CD8-positive, alpha-beta memory T cell (primary cell): Measurements from ENCODE around the gene TXNL4A. TPM values are rescaled to one million over a fixed set of nuclear protein-coding genes. Genes with fewer than 3 reads are reported as not detected.
A peak's percentile ranks its signal among the peaks of the same experiment; 100 is the strongest.

ENCODE experiments used
- CTCF ChIA-PET: fragments of 350-600 bp; sonication (Branson Sonifier 250); formaldehyde crosslinking; loops from one replicate; lab custom pipeline; 2021; ENCODE audit warnings: antibody characterized with exemption; lab: Charles Lee
- POLR2A ChIA-PET: fragments of 350-600 bp; sonication (Branson Sonifier 250); formaldehyde crosslinking; loops from one replicate; lab custom pipeline; 2021; ENCODE audit warnings: antibody characterized with exemption; lab: Charles Lee
- DNase-seq, 5 donors: peaks; one replicate each; pipeline versions ENCODE4 v3.0.0 to v3.0.0-alpha.2; 2020 to 2022; ENCODE audit warnings: mixed read lengths in 1 of 5
- H3K27ac ChIP-seq: one replicate; pipeline ENCODE4 v1.7.0; 2013; ENCODE audit warnings: low read depth, mild to moderate bottlenecking, low read length, moderate library complexity
- H3K27me3 ChIP-seq: 2 replicates; pipeline ENCODE4 v1.7.0; 2013; ENCODE audit warnings: low read length, mild to moderate bottlenecking; ENCODE audit not compliant: insufficient read depth, poor library complexity, severe bottlenecking
- H3K36me3 ChIP-seq: 2 replicates; pipeline ENCODE4 v1.7.0; 2013; ENCODE audit warnings: mild to moderate bottlenecking, low read length, moderate library complexity; ENCODE audit not compliant: insufficient read depth
- H3K4me1 ChIP-seq: 2 replicates; pipeline ENCODE4 v1.7.0; 2013; ENCODE audit warnings: mild to moderate bottlenecking, low read length, moderate library complexity; ENCODE audit not compliant: insufficient read depth
- H3K4me3 ChIP-seq: 2 replicates; pipeline ENCODE4 v1.7.0; 2013; ENCODE audit warnings: mild to moderate bottlenecking, low read length
- H3K9me3 ChIP-seq: 2 replicates; pipeline ENCODE4 v1.7.0; 2013; ENCODE audit warnings: mild to moderate bottlenecking, low read length
- H3K27ac Mint-ChIP-seq, 8 donors: one replicate each; pipeline ENCODE4 v1.8.0; 2020 to 2021; ENCODE audit warnings: mixed read lengths in 8 of 8, mild to moderate bottlenecking in 6 of 8, inconsistent platforms in 3 of 8, moderate library complexity in 3 of 8
- H3K27me3 Mint-ChIP-seq, 2 donors: one replicate each; pipeline ENCODE4 v1.8.0; 2020 to 2021; ENCODE audit warnings: mixed read lengths in 2 of 2, mild to moderate bottlenecking in 1 of 2, moderate library complexity in 1 of 2
- H3K36me3 Mint-ChIP-seq, 3 donors: one replicate each; pipeline ENCODE4 v1.8.0; 2020 to 2021; ENCODE audit warnings: mixed read lengths in 3 of 3, inconsistent platforms in 1 of 3, mild to moderate bottlenecking in 1 of 3
- H3K4me1 Mint-ChIP-seq, 3 donors: one replicate each; pipeline ENCODE4 v1.8.0; 2020 to 2021; ENCODE audit warnings: mixed read lengths in 3 of 3, inconsistent platforms in 1 of 3, mild to moderate bottlenecking in 1 of 3
- H3K4me3 Mint-ChIP-seq, 7 donors: one replicate each; pipeline ENCODE4 v1.8.0; 2020 to 2021; ENCODE audit warnings: mixed read lengths in 7 of 7, mild to moderate bottlenecking in 6 of 7, moderate library complexity in 4 of 7, inconsistent platforms in 2 of 7
- H3K9me3 Mint-ChIP-seq, 5 donors: one replicate each; pipeline ENCODE4 v1.8.0; 2020 to 2022; ENCODE audit warnings: mixed read lengths in 5 of 5, mild to moderate bottlenecking in 3 of 5, moderate library complexity in 2 of 5, inconsistent platforms in 1 of 5
- polyA plus RNA-seq: library from polyadenylated mRNA; unstranded; fragments of 300-500 nt; fragmentation: Illumina TruSeq; gene quantifications from one replicate; pipeline ENCODE4 v1.2.3, GENCODE V29; 2021
- total RNA-seq, 2 experiments: library from RNA; stranded (reverse); gene quantifications; one replicate each; pipeline ENCODE4 v1.2.3, GENCODE V29; 2021

The TXNL4A gene, protein sequence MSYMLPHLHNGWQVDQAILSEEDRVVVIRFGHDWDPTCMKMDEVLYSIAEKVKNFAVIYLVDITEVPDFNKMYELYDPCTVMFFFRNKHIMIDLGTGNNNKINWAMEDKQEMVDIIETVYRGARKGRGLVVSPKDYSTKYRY
- total RNA-seq (100 to 1,000 TPM; 198 to 202 TPM), polyA plus RNA-seq (260 TPM)

DNA sequence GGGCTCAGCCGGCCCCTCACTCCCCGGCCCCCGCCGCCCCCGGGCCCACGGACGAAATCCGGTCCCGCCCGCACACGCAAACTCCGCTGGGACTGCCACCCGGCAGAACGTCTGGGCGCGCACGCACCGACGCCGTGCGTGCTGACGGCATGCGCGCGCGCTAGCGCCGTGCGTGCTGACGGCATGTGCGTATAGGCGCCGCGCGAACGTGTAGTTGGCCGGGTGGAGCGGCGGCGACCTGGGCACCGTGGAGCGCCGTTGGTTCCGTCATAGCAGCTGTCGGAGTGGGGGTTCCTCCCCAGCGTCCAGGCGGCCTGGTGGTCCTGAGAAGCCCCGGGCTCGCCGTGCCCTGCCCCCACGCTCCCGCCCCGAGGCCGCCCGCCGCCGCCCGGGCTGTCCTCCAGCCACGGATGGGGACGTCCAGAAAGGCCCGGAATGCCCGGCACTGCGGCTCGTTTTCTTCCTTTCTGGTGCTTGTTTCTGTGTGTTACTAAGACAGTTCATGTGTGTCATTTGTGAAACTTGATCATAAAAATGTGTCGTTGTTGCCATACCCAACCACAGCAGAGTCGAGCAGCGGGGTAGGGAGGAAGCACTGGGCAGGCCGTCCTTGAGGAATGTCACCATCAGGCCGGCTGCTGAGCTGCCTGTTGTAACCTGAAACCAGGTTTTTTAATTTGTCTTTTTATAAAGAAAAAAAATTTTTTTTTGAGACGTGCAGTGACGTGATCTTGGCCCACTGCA, at the start of gene TXNL4A:
TXNL4A (minus strand) TSS at position 113 of the 744 bp plus-strand sequence. CDS start 171 bp downstream, outside the sequence.
- peaks cover 0 to 31% (median 2%) of the 10 kb centered on the region in 3 donors for H3K36me3 Mint-ChIP-seq
- ChIA-PET CTCF (interaction anchor here (1.4 kb wide), 1 partner anchor 46 kb away, joined by 3 read pairs; the partner anchor contains the start of gene RBFA), POLR2A (interaction anchor here (0.9 to 1.6 kb wide), 4 partner anchors 22 to 45 kb away, joined by 4 to 6 read pairs (median 6); partner anchors contain the start of genes RBFA and SLC66A2)
- Histone ChIP-seq H3K4me1 (peaks cover 39% of the 10 kb centered on the region), H3K4me3 (peak within 1 kb of the TSS; percentile 88), H3K36me3 (peaks cover 10% of the 10 kb centered on the region), H3K9me3 (no peaks in the 10 kb centered on the region), H3K27me3 (no peaks in the 10 kb centered on the region), H3K27ac (peak within 1 kb of the TSS; percentile 96)
- H3K27me3 Mint-ChIP-seq = peaks cover 0 to 2% of the 10 kb centered on the region in 2 donors
- peak; percentile 74 to 88 (median 85) for DNase-seq
- H3K9me3 Mint-ChIP-seq = no peaks in the 10 kb centered on the region
- peaks cover 42 to 48% (median 47%) of the 10 kb centered on the region in 3 donors for H3K4me1 Mint-ChIP-seq
- peak within 1 kb of the TSS; percentile 91 to 98 (median 93) for H3K4me3 Mint-ChIP-seq
- peak within 1 kb of the TSS; percentile 93 to 99 (median 98) for H3K27ac Mint-ChIP-seq

DNA sequence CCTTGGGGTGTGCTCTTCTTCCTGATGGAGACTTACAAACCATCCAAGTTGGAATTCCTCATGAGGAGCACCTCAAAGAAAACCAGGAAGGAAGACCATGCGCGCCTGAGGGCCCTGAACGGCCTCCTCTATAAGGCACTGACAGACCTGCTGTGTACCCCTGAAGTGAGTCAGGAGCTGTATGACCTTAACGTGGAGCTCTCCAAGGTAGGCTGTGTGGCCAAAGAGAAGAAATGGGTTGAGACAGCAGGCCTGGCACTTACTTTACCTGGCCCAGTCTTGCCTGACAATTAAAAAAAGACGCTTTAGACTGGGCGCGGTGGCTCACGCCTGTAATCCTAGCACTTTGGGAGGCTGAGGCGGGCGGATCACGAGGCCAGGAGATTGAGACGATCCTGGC, 48.9 kb upstream of the TXNL4A start:
- no peak overlapping the region for H3K4me3 ChIP-seq
- Mint-ChIP-seq H3K4me3 (peak overlapping the region in 1 of 7 donors; percentile 81), H3K4me1 (peaks cover 26 to 29% (median 26%) of the 10 kb centered on the region in 3 donors), H3K36me3 (peaks cover 7 to 39% (median 11%) of the 10 kb centered on the region in 3 donors), H3K9me3 (peaks cover 0 to 5% (median 0%) of the 10 kb centered on the region in 5 donors), H3K27ac (no peak overlapping the region), H3K27me3 (no peaks in the 10 kb centered on the region)
- H3K27me3 ChIP-seq = no peaks in the 10 kb centered on the region
- ChIA-PET CTCF (no interaction called here), POLR2A (no interaction called here)
- no peaks in the 10 kb centered on the region for H3K36me3 ChIP-seq
- no peak for DNase-seq
- no peak overlapping the region for H3K27ac ChIP-seq
- no peaks in the 10 kb centered on the region for H3K9me3 ChIP-seq
- H3K4me1 ChIP-seq = peaks cover 21% of the 10 kb centered on the region

DNA sequence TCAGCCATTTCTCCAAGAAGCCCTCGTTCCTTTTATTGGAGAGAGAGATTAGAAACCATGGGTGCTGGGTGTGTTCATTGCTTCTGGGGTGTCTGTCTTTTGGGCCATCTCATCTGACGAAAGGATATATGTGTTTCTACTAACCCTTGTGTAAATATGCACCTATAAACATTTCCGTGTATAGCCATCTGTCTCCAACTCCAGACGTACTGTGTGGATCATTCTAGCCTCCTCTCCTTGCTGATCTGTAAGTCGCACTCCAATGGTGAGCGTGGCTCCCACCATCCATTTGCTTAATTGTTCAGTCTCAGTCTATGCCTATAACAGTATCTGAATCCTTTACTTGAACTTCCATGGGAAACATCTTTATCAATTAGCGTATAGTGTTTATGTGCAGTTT, 47.6 kb upstream of the TXNL4A start:
- no peaks in the 10 kb centered on the region for H3K27me3 ChIP-seq
- POLR2A ChIA-PET = no interaction called here
- no peak overlapping the region for H3K4me3 ChIP-seq
- Mint-ChIP-seq H3K4me1 (peaks cover 26 to 30% (median 29%) of the 10 kb centered on the region in 3 donors), H3K27ac (peak overlapping the region in 4 of 8 donors; percentile 3 to 92 (median 24)), H3K36me3 (peaks cover 5 to 35% (median 11%) of the 10 kb centered on the region in 3 donors), H3K9me3 (peaks cover 0 to 5% (median 0%) of the 10 kb centered on the region in 5 donors), H3K27me3 (no peaks in the 10 kb centered on the region), H3K4me3 (peak overlapping the region; percentile 81 to 95 (median 90))
- DNase-seq = no peak
- H3K9me3 ChIP-seq = no peaks in the 10 kb centered on the region
- H3K36me3 ChIP-seq = no peaks in the 10 kb centered on the region
- H3K27ac ChIP-seq = no peak overlapping the region
- peaks cover 21% of the 10 kb centered on the region for H3K4me1 ChIP-seq
- CTCF ChIA-PET = no interaction called here

DNA sequence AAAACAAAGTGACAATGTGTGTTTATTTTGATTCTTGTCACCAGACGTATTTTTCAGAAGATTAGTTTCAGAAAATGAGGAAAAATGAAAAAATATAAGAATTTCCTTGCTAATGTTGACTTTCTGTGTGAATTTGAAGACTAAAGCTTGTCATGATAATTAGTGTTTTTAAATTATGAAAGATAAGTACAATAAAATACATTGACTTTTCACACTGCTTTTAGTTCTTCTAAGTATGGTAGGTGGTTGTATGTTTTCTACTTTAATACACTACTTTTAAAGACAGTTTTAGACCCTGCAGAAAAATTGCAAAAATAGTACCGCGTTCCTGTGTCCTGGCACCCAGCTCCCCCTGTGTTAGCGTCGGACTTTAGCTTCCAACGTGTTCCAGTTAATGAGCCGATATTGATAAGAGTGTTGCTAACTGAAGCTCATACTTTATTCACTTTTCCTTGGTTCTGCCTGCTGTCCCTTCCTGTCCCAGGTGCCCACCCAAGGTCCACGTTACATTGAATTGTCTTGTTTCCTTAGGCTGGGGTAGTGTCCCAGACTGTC, 46.6 kb upstream of the TXNL4A start:
- POLR2A ChIA-PET = interaction anchor here (1.6 kb wide), 1 partner anchor 74 kb away, joined by 5 read pairs; the partner anchor contains the start of gene ADNP2
- peaks cover 26 to 30% (median 29%) of the 10 kb centered on the region in 3 donors for H3K4me1 Mint-ChIP-seq
- CTCF ChIA-PET = interaction anchor here (1.1 to 1.6 kb wide), 2 partner anchors 47 to 71 kb away, joined by 3 read pairs; partner anchors contain the start of gene TXNL4A

DNA sequence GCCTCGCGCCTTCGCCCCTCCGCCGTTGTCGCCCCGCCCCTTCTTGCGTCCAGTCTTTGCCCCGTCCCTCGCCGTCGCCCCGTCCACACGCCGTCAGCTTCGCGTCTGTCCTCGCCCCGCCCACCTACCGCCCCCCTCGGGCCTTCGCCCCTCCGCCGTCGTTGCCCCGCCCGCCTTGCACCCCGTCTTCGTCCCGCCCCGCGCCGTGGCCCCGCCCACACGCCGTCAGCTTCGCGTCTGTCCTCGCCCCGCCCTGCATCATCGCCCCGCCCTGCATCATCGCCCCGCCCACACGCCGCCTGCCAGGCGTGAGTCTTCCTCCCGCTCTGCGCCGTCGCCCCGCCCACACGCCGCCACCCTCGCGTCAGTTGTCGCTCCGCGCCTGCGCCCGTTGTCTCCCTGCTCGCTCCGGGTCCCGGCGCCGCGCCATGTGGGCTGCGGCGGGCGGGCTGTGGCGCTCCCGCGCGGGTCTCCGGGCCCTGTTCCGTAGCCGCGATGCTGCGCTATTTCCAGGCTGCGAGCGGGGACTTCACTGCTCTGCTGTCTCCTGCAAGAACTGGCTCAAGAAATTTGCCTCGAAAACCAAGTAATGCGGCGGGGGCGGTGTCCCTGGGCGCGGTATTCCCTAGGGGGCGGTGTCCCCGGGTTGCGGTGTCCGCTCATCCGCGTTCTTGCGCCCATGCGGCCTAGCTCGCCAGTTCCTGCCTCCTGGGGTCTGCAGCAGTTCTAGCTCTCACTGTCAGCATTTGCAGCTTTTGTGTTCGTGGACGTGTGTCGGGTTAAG, 45.9 kb upstream of the TXNL4A start, which contains the start of gene RBFA:
RBFA (plus strand) TSS at position 367 of the 784 bp plus-strand sequence; CDS start at position 429, 62 bp downstream.
- no peaks in the 10 kb centered on the region for H3K27me3 Mint-ChIP-seq
- no peaks in the 10 kb centered on the region for H3K27me3 ChIP-seq
- peaks cover 3 to 28% (median 17%) of the 10 kb centered on the region in 3 donors for H3K36me3 Mint-ChIP-seq
- H3K9me3 Mint-ChIP-seq = peaks cover 0 to 7% (median 3%) of the 10 kb centered on the region in 5 donors
- H3K4me3 ChIP-seq = peak within 1 kb of the TSS; percentile 91
- H3K4me1 Mint-ChIP-seq = peaks cover 26 to 30% (median 29%) of the 10 kb centered on the region in 3 donors
- peak within 1 kb of the TSS; percentile 87 to 97 (median 94) for H3K27ac Mint-ChIP-seq
- peak within 1 kb of the TSS; percentile 92 for H3K27ac ChIP-seq
- H3K9me3 ChIP-seq = no peaks in the 10 kb centered on the region
- ChIA-PET POLR2A (interaction anchor here (0.5 to 1.9 kb wide), 8 partner anchors 45 to 355 kb away, joined by 3 to 9 read pairs (median 6); partner anchors contain the start of genes ADNP2, HSBP1L1 and SLC66A2), CTCF (interaction anchor here (1.1 to 1.6 kb wide), 3 partner anchors 47 to 84 kb away, joined by 3 read pairs; partner anchors contain the start of gene TXNL4A)
- peak; percentile 96 to 100 (median 100) for DNase-seq
- H3K36me3 ChIP-seq = no peaks in the 10 kb centered on the region
- peaks cover 21% of the 10 kb centered on the region for H3K4me1 ChIP-seq
- H3K4me3 Mint-ChIP-seq = peak within 1 kb of the TSS; percentile 81 to 95 (median 90)

More for the DNA sequence above, 46.6 kb upstream of the TXNL4A start:
- peak overlapping the region; percentile 82 to 97 (median 92) for H3K27ac Mint-ChIP-seq
- Histone ChIP-seq H3K27ac (peak overlapping the region; percentile 92), H3K4me1 (peaks cover 21% of the 10 kb centered on the region), H3K4me3 (peak overlapping the region; percentile 91), H3K27me3 (no peaks in the 10 kb centered on the region), H3K36me3 (no peaks in the 10 kb centered on the region), H3K9me3 (no peaks in the 10 kb centered on the region)
- peaks cover 5 to 29% (median 14%) of the 10 kb centered on the region in 3 donors for H3K36me3 Mint-ChIP-seq
- peak overlapping the region; percentile 81 to 95 (median 90) for H3K4me3 Mint-ChIP-seq
- peaks cover 0 to 5% (median 0%) of the 10 kb centered on the region in 5 donors for H3K9me3 Mint-ChIP-seq
- DNase-seq = no peak
- H3K27me3 Mint-ChIP-seq = no peaks in the 10 kb centered on the region

DNA sequence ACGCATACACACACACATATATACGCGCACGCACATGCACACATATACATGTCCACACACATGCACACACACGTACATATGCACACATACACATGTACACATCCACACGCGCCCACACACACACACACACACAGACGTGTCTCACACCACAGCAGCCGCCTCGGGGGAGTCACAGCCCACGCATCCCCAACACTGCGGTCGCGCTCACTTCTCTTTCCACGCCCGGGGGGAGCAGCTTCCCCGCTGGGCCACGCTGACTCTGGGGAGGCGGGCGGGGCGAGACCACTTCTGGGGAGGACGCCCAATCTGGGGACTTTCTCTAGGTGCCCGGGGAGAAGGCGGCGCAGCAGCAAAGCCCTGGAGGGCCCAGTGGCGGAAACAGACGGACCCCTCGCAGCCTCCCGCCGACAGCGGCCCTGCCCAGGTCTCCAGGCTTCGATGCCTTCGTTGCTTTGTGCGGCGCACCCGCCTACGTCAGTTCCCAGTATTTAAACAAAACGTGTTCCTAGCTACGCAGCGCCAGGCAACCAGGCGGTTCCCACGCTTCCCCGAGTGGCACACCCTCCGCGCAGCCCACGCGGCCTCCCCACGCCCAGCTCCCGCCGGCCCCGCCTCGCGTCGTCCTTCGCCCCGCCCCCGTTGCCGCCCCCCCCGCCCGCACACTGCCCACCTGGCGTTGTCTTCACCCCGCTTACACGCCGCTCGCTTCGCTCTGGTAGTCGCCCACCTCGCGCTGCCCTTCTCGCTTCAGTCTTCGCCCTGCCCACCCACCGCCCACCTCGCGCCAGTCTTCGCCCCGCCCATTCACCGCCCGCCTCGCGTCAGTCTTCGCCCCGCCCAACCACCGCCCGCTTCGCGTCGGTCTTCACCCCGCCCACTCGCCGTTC, 45.1 kb upstream of the TXNL4A start:
- POLR2A ChIA-PET = interaction anchor here (0.5 to 1.9 kb wide), 8 partner anchors 44 to 354 kb away, joined by 3 to 9 read pairs (median 6); partner anchors contain the start of genes ADNP2, HSBP1L1 and SLC66A2
- CTCF ChIA-PET = interaction anchor here (1.3 to 2.5 kb wide), 2 partner anchors 48 to 83 kb away, joined by 3 to 9 read pairs; no protein-coding TSS in a partner anchor
- H3K27me3 Mint-ChIP-seq = no peaks in the 10 kb centered on the region
- peak overlapping the region; percentile 92 for H3K27ac ChIP-seq
- peak overlapping the region; percentile 82 for H3K4me3 ChIP-seq
- H3K36me3 Mint-ChIP-seq = peaks cover 3 to 23% (median 19%) of the 10 kb centered on the region in 3 donors
- H3K27me3 ChIP-seq = no peaks in the 10 kb centered on the region
- peaks cover 0 to 11% (median 7%) of the 10 kb centered on the region in 5 donors for H3K9me3 Mint-ChIP-seq
- peak overlapping the region; percentile 81 to 95 (median 90) for H3K4me3 Mint-ChIP-seq
- H3K4me1 ChIP-seq = peaks cover 21% of the 10 kb centered on the region
- H3K4me1 Mint-ChIP-seq = peaks cover 25 to 30% (median 29%) of the 10 kb centered on the region in 3 donors
- H3K9me3 ChIP-seq = no peaks in the 10 kb centered on the region
- DNase-seq = peak; percentile 69 to 87 (median 82)
- no peaks in the 10 kb centered on the region for H3K36me3 ChIP-seq
- H3K27ac Mint-ChIP-seq = peak overlapping the region; percentile 87 to 97 (median 94)
